Common myeloid progenitor, CD34-positive (primary cell): ENCODE results near the gene SLC43A1.

Source experiments
- CTCF ChIA-PET: fragments of 350-600 bp; sonication (Branson Sonifier 250); formaldehyde crosslinking; loops from one replicate; lab custom pipeline; 2021; ENCODE audit warnings: antibody characterized with exemption; lab: Charles Lee
- POLR2A ChIA-PET: fragments of 350-600 bp; sonication (Branson Sonifier 250); formaldehyde crosslinking; loops from one replicate; lab custom pipeline; 2021; ENCODE audit warnings: antibody characterized with exemption; lab: Charles Lee
- DNase-seq, 3 donors: peaks; one replicate each; pipeline versions ENCODE4 v3.0.0 to v3.0.0-alpha.2; 2013
- H3K27ac ChIP-seq, 2 experiments: 1 replicate in 1 of 2; 2 replicates in 1 of 2; pipeline ENCODE4 v1.7.0; 2013; ENCODE audit warnings: inconsistent platforms in 2 of 2, low read length in 2 of 2, mild to moderate bottlenecking in 2 of 2, low read depth in 1 of 2, moderate library complexity in 1 of 2; ENCODE audit not compliant: severe bottlenecking in 2 of 2, insufficient read depth in 1 of 2, poor library complexity in 1 of 2
- H3K27me3 ChIP-seq, 5 experiments: replicated peaks in 2 of 5; 1 replicate in 3 of 5; 2 replicates in 2 of 5; pipeline versions ENCODE4 v1.6.1 to v1.7.0; 2013; ENCODE audit warnings: low read length in 4 of 5, mild to moderate bottlenecking in 2 of 5, moderate library complexity in 2 of 5, inconsistent platforms in 1 of 5; ENCODE audit not compliant: insufficient read depth in 5 of 5, control insufficient read depth in 4 of 5
- H3K36me3 ChIP-seq, 4 experiments: 1 replicate in 2 of 4; 2 replicates in 2 of 4; pipeline versions ENCODE4 v1.6.1 to v1.7.0; 2013; ENCODE audit warnings: low read length in 3 of 4, control low read depth in 1 of 4, mild to moderate bottlenecking in 1 of 4; ENCODE audit not compliant: control insufficient read depth in 4 of 4, insufficient read depth in 4 of 4
- H3K4me1 ChIP-seq, 4 experiments: 1 replicate in 3 of 4; 2 replicates in 1 of 4; pipeline versions ENCODE4 v1.6.1 to v1.7.1; 2013; ENCODE audit warnings: low read length in 3 of 4, mild to moderate bottlenecking in 3 of 4, control low read depth in 1 of 4, inconsistent platforms in 1 of 4, moderate library complexity in 1 of 4; ENCODE audit not compliant: control insufficient read depth in 4 of 4, insufficient read depth in 4 of 4; ENCODE audit errors: control extremely low read depth in 1 of 4
- H3K4me3 ChIP-seq, 7 experiments: 1 replicate in 4 of 7; 2 replicates in 3 of 7; pipeline versions ENCODE4 v1.5.1 to v1.7.0; 2013; ENCODE audit warnings: mild to moderate bottlenecking in 7 of 7, low read length in 6 of 7, moderate library complexity in 6 of 7, inconsistent platforms in 2 of 7, low read depth in 2 of 7, control low read depth in 1 of 7; ENCODE audit not compliant: insufficient read depth in 4 of 7, control insufficient read depth in 1 of 7; ENCODE audit errors: extremely low read depth in 1 of 7
- H3K9me3 ChIP-seq, 5 experiments: 1 replicate in 4 of 5; 2 replicates in 1 of 5; pipeline versions ENCODE4 v1.6.1 to v1.7.1; 2013; ENCODE audit warnings: low read length in 4 of 5, mild to moderate bottlenecking in 2 of 5, inconsistent platforms in 1 of 5, low read depth in 1 of 5, moderate library complexity in 1 of 5; ENCODE audit not compliant: control insufficient read depth in 4 of 5, insufficient read depth in 2 of 5; ENCODE audit errors: control extremely low read depth in 1 of 5
- WGBS: methylation state at CpG from one replicate; pipeline ENCODE4 v1.1.5; 2013; ENCODE audit not compliant: insufficient coverage; 5-methylcytosine and 5-hydroxymethylcytosine counted together

SLC43A1 gene

GRCh38 chr11:57501953-57502352 lies 13.5 kb downstream of the SLC43A1 start:
- no peak overlapping the region for H3K27ac ChIP-seq
- DNase-seq: no peak
- CTCF ChIA-PET: interaction anchor here (0.8 to 18.0 kb wide), 15 partner anchors 9 to 139 kb away, joined by 3 to 410 read pairs (median 6); partner anchors contain the start of genes SLC43A1 and TIMM10
- WGBS: 100% methylated on average over 3 of the region's 4 CpGs
- H3K9me3 ChIP-seq: no peaks in the 10 kb centered on the region
- H3K4me1 ChIP-seq: peaks cover 0 to 11% (median 5%) of the 10 kb centered on the region in 4 experiments
- H3K4me3 ChIP-seq: no peak overlapping the region
- POLR2A ChIA-PET: no interaction called here
- no peaks in the 10 kb centered on the region for H3K27me3 ChIP-seq
- peaks cover 7 to 69% (median 38%) of the 10 kb centered on the region in 4 experiments for H3K36me3 ChIP-seq

GRCh38 chr11:57500926-57501325 lies 14.6 kb downstream of the SLC43A1 start:
- ChIA-PET POLR2A (no interaction called here), CTCF (interaction anchor here (1.3 to 18.0 kb wide), 7 partner anchors 7 to 140 kb away, joined by 4 to 410 read pairs (median 14); partner anchors contain the start of genes SLC43A1 and TIMM10)
- Histone ChIP-seq H3K36me3 (peaks cover 11 to 72% (median 46%) of the 10 kb centered on the region in 4 experiments), H3K27me3 (no peaks in the 10 kb centered on the region), H3K4me3 (no peak overlapping the region), H3K27ac (no peak overlapping the region), H3K4me1 (peaks cover 0 to 11% (median 5%) of the 10 kb centered on the region in 4 experiments), H3K9me3 (no peaks in the 10 kb centered on the region)
- WGBS: 97% methylated on average over 11 of the region's 15 CpGs
- DNase-seq: no peak

GRCh38 chr11:57500515-57500914 lies 15.0 kb downstream of the SLC43A1 start:
- H3K9me3 ChIP-seq: no peaks in the 10 kb centered on the region
- H3K4me3 ChIP-seq: no peak overlapping the region
- POLR2A ChIA-PET: interaction anchor here (0.8 kb wide), 1 partner anchor 244 kb away, joined by 4 read pairs; no protein-coding TSS in a partner anchor
- H3K36me3 ChIP-seq: peaks cover 7 to 72% (median 49%) of the 10 kb centered on the region in 4 experiments
- CTCF ChIA-PET: interaction anchor here (1.3 to 18.0 kb wide), 6 partner anchors 9 to 141 kb away, joined by 4 to 410 read pairs (median 14); partner anchors contain the start of genes SLC43A1 and TIMM10
- H3K27ac ChIP-seq: no peak overlapping the region
- no peaks in the 10 kb centered on the region for H3K27me3 ChIP-seq
- DNase-seq: no peak
- H3K4me1 ChIP-seq: peaks cover 0 to 11% (median 5%) of the 10 kb centered on the region in 4 experiments
- WGBS: 100% methylated on average over 6 of the region's 8 CpGs

- Histone ChIP-seq H3K27me3 (no peaks in the 10 kb centered on the region), H3K4me1 (peaks cover 0 to 11% (median 5%) of the 10 kb centered on the region in 4 experiments), H3K4me3 (peak overlapping the region in 3 of 7 experiments; percentile 34 to 58 (median 54)), H3K36me3 (peaks cover 7 to 70% (median 51%) of the 10 kb centered on the region in 4 experiments), H3K27ac (no peak overlapping the region), H3K9me3 (no peaks in the 10 kb centered on the region)
- ChIA-PET POLR2A (interaction anchor here (0.8 kb wide), 1 partner anchor 244 kb away, joined by 4 read pairs; no protein-coding TSS in a partner anchor), CTCF (interaction anchor here (1.0 to 18.0 kb wide), 6 partner anchors 9 to 42 kb away, joined by 3 to 410 read pairs (median 9); partner anchors contain the start of genes SLC43A1 and TIMM10)
- WGBS: 95% methylated on average over 5 of the region's 12 CpGs
- no peak for DNase-seq
Observed at GRCh38 chr11:57499983-57500461, 15.5 kb downstream of the SLC43A1 start.

DNA sequence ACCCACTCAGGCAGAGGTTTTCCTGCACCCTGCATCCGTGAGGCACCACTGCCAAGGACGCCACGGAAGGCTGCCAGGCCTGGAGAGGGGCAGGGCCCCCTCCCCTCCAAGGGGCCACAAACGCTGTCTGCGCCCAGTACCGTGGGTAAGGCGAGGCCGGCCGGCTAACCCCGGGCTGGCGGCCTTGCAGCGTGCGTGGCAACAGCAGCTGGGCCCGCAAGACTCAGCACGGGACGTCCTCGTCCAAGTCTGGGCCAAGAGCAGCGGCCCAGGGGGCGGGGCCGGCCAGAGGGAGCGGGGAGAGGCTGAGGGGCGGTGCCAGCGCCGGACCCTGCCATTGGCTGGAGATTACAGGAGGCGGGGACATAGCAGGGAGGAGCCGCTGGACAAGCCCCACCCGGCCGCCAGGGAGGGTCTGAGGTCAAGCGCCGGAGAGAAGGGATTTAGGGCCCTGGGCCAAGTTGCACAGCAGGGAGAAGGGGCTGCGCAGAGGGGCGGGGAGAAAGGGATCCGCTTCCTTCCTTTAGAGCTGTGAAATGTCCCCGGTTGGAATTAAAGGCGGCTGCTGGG lies 16.0 kb downstream of the SLC43A1 start:
- WGBS: 36% methylated on average over 27 of the region's 35 CpGs
- peak; percentile 64 to 72 (median 68) for DNase-seq
- Histone ChIP-seq H3K27ac (no peak overlapping the region), H3K27me3 (no peaks in the 10 kb centered on the region), H3K36me3 (peaks cover 10 to 66% (median 47%) of the 10 kb centered on the region in 4 experiments), H3K4me1 (peaks cover 0 to 11% (median 5%) of the 10 kb centered on the region in 4 experiments), H3K4me3 (peak overlapping the region in 4 of 7 experiments; percentile 29 to 58 (median 54)), H3K9me3 (no peaks in the 10 kb centered on the region)
- CTCF ChIA-PET: interaction anchor here (1.0 to 18.0 kb wide), 4 partner anchors 15 to 41 kb away, joined by 3 to 410 read pairs (median 14); partner anchors contain the start of genes SLC43A1 and TIMM10
- POLR2A ChIA-PET: no interaction called here

- no peak overlapping the region for H3K27ac ChIP-seq
- ChIA-PET CTCF (interaction anchor here (3.0 to 18.0 kb wide), 4 partner anchors 9 to 143 kb away, joined by 11 to 410 read pairs (median 124); partner anchors contain the start of genes SLC43A1 and TIMM10), POLR2A (interaction anchor here (1.6 kb wide), 1 partner anchor 15 kb away, joined by 3 read pairs; no protein-coding TSS in a partner anchor)
- no peaks in the 10 kb centered on the region for H3K27me3 ChIP-seq
- peaks cover 10 to 71% (median 52%) of the 10 kb centered on the region in 4 experiments for H3K36me3 ChIP-seq
- H3K4me3 ChIP-seq: no peak overlapping the region
- peaks cover 0 to 11% (median 5%) of the 10 kb centered on the region in 4 experiments for H3K4me1 ChIP-seq
- no peaks in the 10 kb centered on the region for H3K9me3 ChIP-seq
- 93% methylated on average over 5 of the region's 6 CpGs for WGBS
- no peak for DNase-seq
Observed at GRCh38 chr11:57498540-57498939, 17.0 kb downstream of the SLC43A1 start.
